Lower leg skin (tissue), 3 donors: ENCODE results near the gene C10orf71.

ENCODE experiments used
- POLR2A ChIP-seq, 2 donors: fragments of 450-650 bp; IDR thresholded peaks; one replicate each; pipeline ENCODE4 v1.6.1; 2016 to 2017; ENCODE audit warnings: antibody characterized with exemption in 2 of 2, mild to moderate bottlenecking in 1 of 2, moderate library complexity in 1 of 2
- TF ChIP-seq, protein P1 (sequence below), 3 donors: fragments of 450-650 bp; IDR thresholded peaks; one replicate each; pipeline ENCODE4 v1.5.1; 2016; ENCODE audit warnings: antibody characterized with exemption in 3 of 3, mild to moderate bottlenecking in 3 of 3, moderate library complexity in 2 of 3

DNA sequence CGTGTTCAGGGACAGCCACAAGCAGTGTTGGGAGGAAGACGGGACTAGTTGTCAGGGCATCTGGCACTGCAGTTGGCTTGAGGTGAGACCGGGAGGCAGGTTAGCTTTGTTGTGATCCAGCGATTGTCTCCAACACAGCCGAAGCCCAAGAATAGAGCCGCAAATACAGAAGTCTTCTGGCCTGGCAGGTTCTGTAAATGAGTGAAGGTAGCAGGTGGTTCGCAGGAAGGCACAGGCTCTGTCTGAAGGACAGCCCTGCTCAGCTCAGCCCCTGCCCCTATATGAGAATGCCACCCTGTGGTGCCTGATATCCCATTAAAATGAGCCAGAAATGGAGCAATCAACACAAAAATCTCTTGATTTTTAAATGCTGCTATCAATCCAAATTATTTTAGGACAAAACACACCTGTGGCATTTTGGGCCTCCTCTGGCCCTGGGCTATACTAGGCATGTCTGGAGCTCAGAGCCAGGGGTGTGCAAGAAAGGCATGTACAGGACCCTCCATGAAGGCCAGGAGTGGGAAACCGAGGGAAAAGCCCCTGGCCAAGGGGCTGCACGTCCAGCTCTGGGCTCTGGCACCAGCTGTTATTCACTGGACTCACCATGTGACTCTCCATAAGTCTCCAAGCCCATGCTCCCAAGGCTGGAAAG, 11.2 kb upstream of the C10orf71 start:
- TF ChIP-seq, protein P1, sequence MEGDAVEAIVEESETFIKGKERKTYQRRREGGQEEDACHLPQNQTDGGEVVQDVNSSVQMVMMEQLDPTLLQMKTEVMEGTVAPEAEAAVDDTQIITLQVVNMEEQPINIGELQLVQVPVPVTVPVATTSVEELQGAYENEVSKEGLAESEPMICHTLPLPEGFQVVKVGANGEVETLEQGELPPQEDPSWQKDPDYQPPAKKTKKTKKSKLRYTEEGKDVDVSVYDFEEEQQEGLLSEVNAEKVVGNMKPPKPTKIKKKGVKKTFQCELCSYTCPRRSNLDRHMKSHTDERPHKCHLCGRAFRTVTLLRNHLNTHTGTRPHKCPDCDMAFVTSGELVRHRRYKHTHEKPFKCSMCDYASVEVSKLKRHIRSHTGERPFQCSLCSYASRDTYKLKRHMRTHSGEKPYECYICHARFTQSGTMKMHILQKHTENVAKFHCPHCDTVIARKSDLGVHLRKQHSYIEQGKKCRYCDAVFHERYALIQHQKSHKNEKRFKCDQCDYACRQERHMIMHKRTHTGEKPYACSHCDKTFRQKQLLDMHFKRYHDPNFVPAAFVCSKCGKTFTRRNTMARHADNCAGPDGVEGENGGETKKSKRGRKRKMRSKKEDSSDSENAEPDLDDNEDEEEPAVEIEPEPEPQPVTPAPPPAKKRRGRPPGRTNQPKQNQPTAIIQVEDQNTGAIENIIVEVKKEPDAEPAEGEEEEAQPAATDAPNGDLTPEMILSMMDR (IDR thresholded peaks at IDR 0.05), result no peak
- TF ChIP-seq POLR2A (IDR thresholded peaks at IDR 0.05), result no peak
